Nephron (organoid): ENCODE results near the gene ALG9.

ENCODE experiments used
- H3K27ac Mint-ChIP-seq, 3 experiments: 2 replicates each; pipeline ENCODE4 v1.8.0; 2020; ENCODE audit warnings: mixed read lengths in 3 of 3, mild to moderate bottlenecking in 2 of 3, moderate library complexity in 1 of 3
- H3K27me3 Mint-ChIP-seq: 2 replicates; pipeline ENCODE4 v1.8.0; 2021; ENCODE audit warnings: low read depth, mild to moderate bottlenecking, moderate library complexity, mixed read lengths
- H3K36me3 Mint-ChIP-seq: 2 replicates; pipeline ENCODE4 v1.8.0; 2020; ENCODE audit warnings: low read depth, mixed read lengths
- H3K4me1 Mint-ChIP-seq: 2 replicates; pipeline ENCODE4 v1.8.0; 2020; ENCODE audit warnings: mixed read lengths
- H3K4me3 Mint-ChIP-seq, 3 experiments: 2 replicates each; pipeline ENCODE4 v1.8.0; 2020; ENCODE audit warnings: mild to moderate bottlenecking in 3 of 3, mixed read lengths in 3 of 3, moderate library complexity in 2 of 3
- H3K9me3 Mint-ChIP-seq: 2 replicates; pipeline ENCODE4 v1.8.0; 2020; ENCODE audit warnings: mixed read lengths
- TF ChIP-seq, protein P1 (sequence below), 3 experiments: fragments of 200-600 bp; sonication (generic); IDR thresholded peaks; one replicate each; pipeline ENCODE4 v1.5.0; 2021; ENCODE audit warnings: antibody characterized with exemption in 3 of 3; ENCODE audit not compliant: unreplicated experiment in 3 of 3

ALG9 gene

DNA sequence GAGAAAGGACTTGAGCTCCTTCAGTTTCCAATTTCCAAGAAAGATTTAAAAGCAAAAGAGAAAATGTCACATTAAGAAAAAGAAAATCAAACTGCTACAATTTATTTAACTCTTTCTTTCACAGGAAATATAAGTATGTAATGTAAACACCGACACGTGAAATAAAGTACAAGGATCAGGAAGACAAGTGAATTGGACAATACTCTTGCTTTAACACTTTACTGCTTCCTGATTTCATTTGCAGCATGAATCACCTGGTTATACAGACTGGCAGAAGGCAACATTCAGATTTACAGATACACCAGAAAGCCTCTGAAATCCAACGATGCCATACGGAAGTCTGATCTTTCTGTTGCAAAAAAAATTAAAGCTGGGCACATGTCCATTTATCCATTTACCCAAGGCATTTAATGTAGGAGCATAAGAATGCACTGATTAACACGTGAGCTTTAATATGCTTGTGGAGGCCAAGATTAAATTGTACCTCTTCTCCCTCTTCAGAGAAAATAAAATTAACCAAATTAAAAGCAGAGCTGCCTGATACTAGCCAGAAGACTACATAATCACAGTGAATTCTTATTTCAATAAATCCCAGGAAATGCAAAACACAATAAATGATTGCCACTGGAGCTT lies 89.2 kb downstream of the ALG9 start:
- Mint-ChIP-seq H3K9me3 (no peaks in the 10 kb centered on the region), H3K4me1 (peaks cover 4% of the 10 kb centered on the region), H3K4me3 (no peak overlapping the region), H3K36me3 (peaks cover 27% of the 10 kb centered on the region), H3K27me3 (no peaks in the 10 kb centered on the region), H3K27ac (no peak overlapping the region)
- TF ChIP-seq, protein P1, sequence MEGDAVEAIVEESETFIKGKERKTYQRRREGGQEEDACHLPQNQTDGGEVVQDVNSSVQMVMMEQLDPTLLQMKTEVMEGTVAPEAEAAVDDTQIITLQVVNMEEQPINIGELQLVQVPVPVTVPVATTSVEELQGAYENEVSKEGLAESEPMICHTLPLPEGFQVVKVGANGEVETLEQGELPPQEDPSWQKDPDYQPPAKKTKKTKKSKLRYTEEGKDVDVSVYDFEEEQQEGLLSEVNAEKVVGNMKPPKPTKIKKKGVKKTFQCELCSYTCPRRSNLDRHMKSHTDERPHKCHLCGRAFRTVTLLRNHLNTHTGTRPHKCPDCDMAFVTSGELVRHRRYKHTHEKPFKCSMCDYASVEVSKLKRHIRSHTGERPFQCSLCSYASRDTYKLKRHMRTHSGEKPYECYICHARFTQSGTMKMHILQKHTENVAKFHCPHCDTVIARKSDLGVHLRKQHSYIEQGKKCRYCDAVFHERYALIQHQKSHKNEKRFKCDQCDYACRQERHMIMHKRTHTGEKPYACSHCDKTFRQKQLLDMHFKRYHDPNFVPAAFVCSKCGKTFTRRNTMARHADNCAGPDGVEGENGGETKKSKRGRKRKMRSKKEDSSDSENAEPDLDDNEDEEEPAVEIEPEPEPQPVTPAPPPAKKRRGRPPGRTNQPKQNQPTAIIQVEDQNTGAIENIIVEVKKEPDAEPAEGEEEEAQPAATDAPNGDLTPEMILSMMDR (IDR thresholded peaks at IDR 0.05; ENCODE audit: unreplicated experiment in 3 of 3) = no peak

DNA sequence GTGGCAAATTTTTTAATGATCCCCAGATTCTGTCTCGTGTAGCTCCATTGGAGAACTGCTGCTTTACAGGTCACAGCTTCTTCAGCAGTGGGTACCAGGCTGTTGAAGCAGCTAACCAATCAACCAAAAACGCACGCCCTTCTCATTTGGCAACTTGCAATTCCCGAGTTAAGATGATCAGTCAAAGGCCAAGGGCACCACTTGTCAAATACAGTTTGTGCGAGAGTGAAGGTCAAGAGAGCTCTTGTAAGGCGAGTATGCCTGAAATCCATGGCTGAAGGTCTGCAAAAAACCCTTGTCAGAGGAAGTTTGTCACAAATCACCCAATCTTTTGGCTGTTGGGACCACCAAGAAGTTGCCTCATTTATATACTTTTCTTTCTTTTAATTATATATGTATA lies 92.3 kb downstream of the ALG9 start:
- peaks cover 5% of the 10 kb centered on the region for H3K36me3 Mint-ChIP-seq
- no peak overlapping the region for H3K27ac Mint-ChIP-seq
- peaks cover 17% of the 10 kb centered on the region for H3K4me1 Mint-ChIP-seq
- H3K9me3 Mint-ChIP-seq = no peaks in the 10 kb centered on the region
- H3K27me3 Mint-ChIP-seq = no peaks in the 10 kb centered on the region
- TF ChIP-seq, protein P1 (IDR thresholded peaks at IDR 0.05; ENCODE audit: unreplicated experiment in 3 of 3) = no peak
- H3K4me3 Mint-ChIP-seq = no peak overlapping the region

DNA sequence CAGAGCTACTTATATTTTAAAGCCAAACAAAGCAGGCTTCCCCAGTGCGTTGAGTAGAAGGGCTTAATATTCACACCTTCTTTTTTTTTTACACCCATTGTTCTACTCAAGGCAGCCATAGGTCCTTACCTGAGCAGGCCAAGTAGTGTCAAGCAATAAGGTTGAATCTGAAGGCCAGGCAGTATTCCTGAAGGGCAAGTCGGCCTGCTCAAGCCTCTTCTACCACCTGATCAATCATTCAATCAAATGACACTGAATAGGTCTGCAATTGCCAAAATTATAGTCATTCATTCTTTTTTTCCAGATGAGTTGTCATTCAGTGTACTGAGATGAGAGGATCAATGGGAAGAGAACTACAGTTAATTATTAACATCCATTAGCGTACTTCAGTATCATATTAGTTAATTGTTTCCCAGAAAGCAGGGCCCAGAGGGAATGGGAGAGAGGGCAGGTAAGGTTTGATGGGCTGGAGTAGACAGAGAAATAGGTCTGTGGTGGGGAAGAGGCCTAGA lies 93.3 kb downstream of the ALG9 start:
- TF ChIP-seq, protein P1 (IDR thresholded peaks at IDR 0.05; ENCODE audit: unreplicated experiment in 3 of 3) = no peak
- Mint-ChIP-seq H3K36me3 (no peaks in the 10 kb centered on the region), H3K4me1 (peaks cover 17% of the 10 kb centered on the region), H3K9me3 (no peaks in the 10 kb centered on the region), H3K27me3 (no peaks in the 10 kb centered on the region), H3K27ac (peak overlapping the region in 1 of 3 experiments; percentile 77), H3K4me3 (no peak overlapping the region)

DNA sequence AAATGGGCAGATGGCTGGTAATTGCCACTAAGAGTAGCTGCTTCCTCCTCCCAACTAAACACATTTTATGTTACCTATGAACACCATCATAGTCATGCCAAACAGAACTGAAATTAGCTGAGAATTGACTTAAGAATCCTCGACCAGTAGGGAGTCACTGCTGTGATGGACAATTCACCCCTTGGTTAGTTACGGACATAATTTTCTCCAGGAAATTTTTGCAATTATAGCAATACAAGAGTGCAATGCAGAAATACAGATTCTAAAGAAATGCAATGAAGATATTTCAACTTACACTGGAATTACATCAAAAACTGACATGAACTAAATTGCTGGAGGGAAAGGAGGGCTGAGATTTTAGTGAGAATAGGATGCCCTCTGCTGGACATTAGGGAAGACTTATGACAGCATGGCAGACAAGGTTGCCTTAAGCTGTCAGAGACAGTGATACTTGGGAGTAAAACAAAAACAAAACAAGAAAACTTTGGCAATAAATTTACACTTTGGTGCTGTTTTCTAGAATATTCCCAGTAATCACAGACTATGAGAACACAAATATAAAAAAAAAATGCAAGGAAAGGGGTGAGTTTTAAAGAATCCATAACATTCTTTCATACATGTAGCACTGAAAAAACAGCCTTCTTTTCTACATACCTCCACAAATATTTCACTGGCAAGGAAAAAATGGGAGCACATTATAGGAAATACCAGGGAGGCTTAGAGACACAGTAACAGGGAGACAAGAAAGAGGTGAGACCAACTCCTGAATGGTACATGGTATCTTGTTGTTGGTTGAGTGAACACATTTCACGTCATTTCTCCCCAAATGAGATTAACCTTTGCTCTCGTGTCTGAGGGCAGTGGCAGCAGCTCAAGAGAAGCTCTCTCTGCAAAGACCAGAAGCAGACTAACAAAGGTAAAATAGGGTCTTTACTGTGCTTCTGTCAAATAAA lies 94.0 kb downstream of the ALG9 start:
- peaks cover 3% of the 10 kb centered on the region for H3K27me3 Mint-ChIP-seq
- no peaks in the 10 kb centered on the region for H3K36me3 Mint-ChIP-seq
- TF ChIP-seq, protein P1 (IDR thresholded peaks at IDR 0.05; ENCODE audit: unreplicated experiment in 3 of 3) = peak; percentile 78 to 86 (median 78)
- H3K4me3 Mint-ChIP-seq = no peak overlapping the region
- H3K27ac Mint-ChIP-seq = peak overlapping the region in 2 of 3 experiments; percentile 13 to 77
- H3K4me1 Mint-ChIP-seq = peaks cover 17% of the 10 kb centered on the region
- H3K9me3 Mint-ChIP-seq = no peaks in the 10 kb centered on the region

DNA sequence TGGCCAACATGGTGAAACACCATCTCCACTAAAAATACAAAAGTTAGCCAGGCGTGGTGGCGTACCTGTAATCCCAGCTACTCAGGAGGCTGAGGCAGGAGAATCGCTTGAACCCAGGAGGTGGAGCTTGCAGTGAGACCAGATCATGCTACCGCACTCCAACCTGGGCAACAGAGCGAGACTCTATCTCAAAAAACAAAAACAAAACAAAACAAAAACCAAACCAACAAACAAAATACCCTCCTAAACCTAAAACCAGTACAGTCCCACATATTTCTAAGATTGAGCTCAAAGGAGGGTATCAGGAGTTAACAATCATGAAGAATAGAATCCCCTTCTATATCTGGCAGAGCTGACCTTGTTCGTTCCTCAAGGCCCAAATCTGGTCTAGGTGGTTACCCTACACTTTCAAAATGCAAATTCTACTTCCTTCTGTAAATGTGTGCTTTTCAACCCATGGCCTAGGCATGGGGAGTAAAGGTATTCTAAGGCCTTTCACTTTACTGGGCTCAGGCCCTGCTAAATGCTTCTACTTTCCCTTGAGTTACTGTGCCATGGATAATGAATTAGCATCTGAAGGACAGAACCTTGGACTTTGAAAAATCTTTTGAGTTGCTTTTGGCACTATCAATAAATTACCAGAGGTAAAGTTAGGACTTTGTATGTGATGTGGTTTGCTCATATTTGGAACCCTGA lies 94.8 kb downstream of the ALG9 start:
- no peak overlapping the region for H3K4me3 Mint-ChIP-seq
- peaks cover 3% of the 10 kb centered on the region for H3K27me3 Mint-ChIP-seq
- TF ChIP-seq, protein P1 (IDR thresholded peaks at IDR 0.05; ENCODE audit: unreplicated experiment in 3 of 3) = no peak

More for the DNA sequence above, 94.8 kb downstream of the ALG9 start:
- H3K4me1 Mint-ChIP-seq = peaks cover 17% of the 10 kb centered on the region
- no peaks in the 10 kb centered on the region for H3K36me3 Mint-ChIP-seq
- no peaks in the 10 kb centered on the region for H3K9me3 Mint-ChIP-seq
- H3K27ac Mint-ChIP-seq = peak overlapping the region in 1 of 3 experiments; percentile 13
